Endothelial cell of umbilical vein (primary cell): Measurements from ENCODE around the gene MTA1. TPM values are rescaled to one million over a fixed set of nuclear protein-coding genes. Genes with fewer than 3 reads are reported as not detected.

Source experiments
- BruUV-seq: library from RNA; stranded (reverse); fragments of 400-500 nt; replicated peaks from 2 replicates; lab custom pipeline; 2021; lab: Mats Ljungman, UMichigan
- CTCF ChIA-PET: fragments of 300-600, 350-600 bp; sonication (Branson Sonifier 250); formaldehyde crosslinking; loops from one replicate; lab custom pipeline; 2021; ENCODE audit warnings: antibody characterized with exemption, inconsistent platforms; lab: Charles Lee
- POLR2A ChIA-PET: fragments of 300-600, 350-600 bp; sonication (Branson Sonifier 250); formaldehyde crosslinking; loops from one replicate; lab custom pipeline; 2021; ENCODE audit warnings: antibody characterized with exemption, inconsistent platforms; lab: Charles Lee
- DNase-seq: peaks from one replicate; pipeline ENCODE4 v3.0.0-alpha.2; 2011; ENCODE audit warnings: low read depth, low spot score
- FAIRE-seq: peaks from 2 replicates; lab custom pipeline; 2011; peaks lifted over from hg19 to GRCh38; lab: Jason Lieb, UNC
- H2AFZ ChIP-seq: 2 replicates; pipeline ENCODE4 v1.6.0; 2012; ENCODE audit warnings: low read depth, low read length, control low read depth, inconsistent platforms
- H3K27ac ChIP-seq: 2 replicates; pipeline ENCODE4 v1.5.1; 2011; ENCODE audit warnings: low read depth, mild to moderate bottlenecking, control low read depth, low read length, moderate library complexity; ENCODE audit not compliant: insufficient read depth
- H3K27me3 ChIP-seq, 2 experiments: 2 replicates each; pipeline versions ENCODE4 v1.6.0 to v1.6.1; 2011; ENCODE audit warnings: low read length in 2 of 2, mixed read lengths in 1 of 2; ENCODE audit not compliant: control insufficient read depth in 2 of 2, insufficient read depth in 2 of 2
- H3K36me3 ChIP-seq, 2 experiments: 2 replicates in 1 of 2; 3 replicates in 1 of 2; pipeline ENCODE4 v1.5.1; 2011; ENCODE audit warnings: low read length in 2 of 2, mild to moderate bottlenecking in 1 of 2, moderate library complexity in 1 of 2; ENCODE audit not compliant: control insufficient read depth in 2 of 2, insufficient read depth in 2 of 2; ENCODE audit errors: extremely low read depth in 1 of 2
- H3K4me1 ChIP-seq: 3 replicates; pipeline ENCODE4 v1.5.1; 2011; ENCODE audit warnings: mild to moderate bottlenecking, low read length; ENCODE audit not compliant: control insufficient read depth, insufficient read depth; ENCODE audit errors: extremely low read depth
- H3K4me2 ChIP-seq: 2 replicates; pipeline ENCODE4 v1.6.1; 2011; ENCODE audit warnings: low read length, control low read depth, mixed read lengths; ENCODE audit not compliant: insufficient read depth
- H3K4me3 ChIP-seq, 3 experiments: fragments of 200-600 bp in 1 of 3; sonication (generic), shearing (Covaris generic) in 1 of 3; replicated peaks in 1 of 3; 2 replicates each; pipeline ENCODE4 v1.5.1; 2011 to 2016; ENCODE audit warnings: control low read depth in 3 of 3, low read length in 3 of 3, mild to moderate bottlenecking in 2 of 3, inconsistent platforms in 1 of 3, low read depth in 1 of 3, moderate library complexity in 1 of 3; ENCODE audit not compliant: insufficient read depth in 1 of 3
- H3K79me2 ChIP-seq: 2 replicates; pipeline ENCODE4 v1.6.0; 2012; ENCODE audit warnings: low read length, inconsistent platforms; ENCODE audit not compliant: control insufficient read depth, insufficient read depth
- H3K9ac ChIP-seq: replicated peaks from 2 replicates; pipeline ENCODE3; 2011; ENCODE audit warnings: low read length, control low read depth; ENCODE audit not compliant: insufficient read depth; ENCODE audit errors: extremely low read depth
- H3K9me1 ChIP-seq: replicated peaks from 3 replicates; pipeline ENCODE4 v1.6.0; 2011; ENCODE audit warnings: mild to moderate bottlenecking, low read length; ENCODE audit not compliant: control insufficient read depth, insufficient read depth; ENCODE audit errors: extremely low read depth
- H3K9me3 ChIP-seq: replicated peaks from 2 replicates; pipeline ENCODE4 v1.5.1; 2012; ENCODE audit warnings: low read length, inconsistent platforms; ENCODE audit not compliant: control insufficient read depth, insufficient read depth
- H4K20me1 ChIP-seq: replicated peaks from 2 replicates; pipeline ENCODE3; 2011; ENCODE audit warnings: mild to moderate bottlenecking, low read length; ENCODE audit not compliant: control insufficient read depth, insufficient read depth; ENCODE audit errors: extremely low read depth
- CTCF ChIP-seq, 2 donors: IDR thresholded peaks; 1 replicate in 1 of 2; 2 replicates in 1 of 2; pipeline ENCODE4 v1.5.1; 2011; ENCODE audit warnings: low read length in 2 of 2, mild to moderate bottlenecking in 2 of 2, moderate library complexity in 2 of 2, control low read depth in 1 of 2, inconsistent platforms in 1 of 2, low read depth in 1 of 2; ENCODE audit not compliant: insufficient read depth in 1 of 2; ENCODE audit errors: extremely low read depth in 1 of 2
- EZH2 ChIP-seq: IDR thresholded peaks from 2 replicates; pipeline ENCODE4 v1.6.1; 2012; ENCODE audit warnings: borderline replicate concordance, low read depth, mild to moderate bottlenecking, moderate library complexity, low read length, inconsistent platforms; ENCODE audit not compliant: severe bottlenecking
- FOS ChIP-seq: IDR thresholded peaks from 2 replicates; pipeline ENCODE4 v1.6.1; 2011; ENCODE audit warnings: mild to moderate bottlenecking, low read length, moderate library complexity, borderline replicate concordance; ENCODE audit not compliant: insufficient read depth
- GATA2 ChIP-seq: IDR thresholded peaks from 2 replicates; pipeline ENCODE4 v1.7.0; 2011; ENCODE audit warnings: low read depth, mild to moderate bottlenecking, moderate library complexity, mixed read lengths, low read length; ENCODE audit not compliant: insufficient read length, insufficient read depth
- JUN ChIP-seq: IDR thresholded peaks from 2 replicates; pipeline ENCODE4 v1.6.1; 2011; ENCODE audit warnings: borderline replicate concordance, low read depth; ENCODE audit not compliant: insufficient read length, insufficient read depth
- MYC ChIP-seq: IDR thresholded peaks from one replicate; pipeline ENCODE4 v1.6.1; 2011; ENCODE audit warnings: mild to moderate bottlenecking, low read depth, low read length
- POLR2A ChIP-seq: IDR thresholded peaks from 2 replicates; pipeline ENCODE4 v1.6.1; 2012; ENCODE audit warnings: low read depth, mild to moderate bottlenecking, control low read depth, low read length
- POLR2AphosphoS5 ChIP-seq: IDR thresholded peaks from 2 replicates; pipeline ENCODE4 v1.6.1; 2012; ENCODE audit warnings: low read depth, mild to moderate bottlenecking, control low read depth, low read length, moderate library complexity; ENCODE audit not compliant: insufficient read depth
- dilution Hi-C: fragments of 300-500 bp; cut with MboI; formaldehyde crosslinking; loops from one replicate; pipeline ENCODE4 v1.15.0; 2019; ENCODE audit warnings: low sequenced_read_pairs; ENCODE audit not compliant: extremely low pct_ligation_motif_present
- intact Hi-C: fragments of 100-400 bp; cut with micrococcal nuclease; formaldehyde crosslinking; loops from one replicate; pipeline ENCODE4 v1.10.0; 2022
- polyA plus RNA-seq, 4 experiments: library from polyadenylated mRNA; depleted of rRNA in 3 of 4; stranded (reverse) in 3 of 4; unstranded in 1 of 4; fragments of >200 nt; gene quantifications; 2 replicates each; pipeline versions ENCODE4 v1.2.1 to v1.2.3, GENCODE V29; 2011 to 2012; ENCODE audit warnings: missing spikeins in 1 of 4
- total RNA-seq: library from RNA; stranded (reverse); gene quantifications from 2 replicates; pipeline ENCODE4 v1.2.3, GENCODE V29; 2021
- TF ChIP-seq, protein P1 (sequence below): IDR thresholded peaks from 2 replicates; pipeline ENCODE4 v1.6.1; 2011; ENCODE audit not compliant: insufficient read depth, insufficient read length

The MTA1 gene
- total and polyA plus RNA-seq, 2 donors (not counting 3 experiments of a cell fraction or from before 2014, with no cell fraction given), result 85.2 to 167 TPM

DNA sequence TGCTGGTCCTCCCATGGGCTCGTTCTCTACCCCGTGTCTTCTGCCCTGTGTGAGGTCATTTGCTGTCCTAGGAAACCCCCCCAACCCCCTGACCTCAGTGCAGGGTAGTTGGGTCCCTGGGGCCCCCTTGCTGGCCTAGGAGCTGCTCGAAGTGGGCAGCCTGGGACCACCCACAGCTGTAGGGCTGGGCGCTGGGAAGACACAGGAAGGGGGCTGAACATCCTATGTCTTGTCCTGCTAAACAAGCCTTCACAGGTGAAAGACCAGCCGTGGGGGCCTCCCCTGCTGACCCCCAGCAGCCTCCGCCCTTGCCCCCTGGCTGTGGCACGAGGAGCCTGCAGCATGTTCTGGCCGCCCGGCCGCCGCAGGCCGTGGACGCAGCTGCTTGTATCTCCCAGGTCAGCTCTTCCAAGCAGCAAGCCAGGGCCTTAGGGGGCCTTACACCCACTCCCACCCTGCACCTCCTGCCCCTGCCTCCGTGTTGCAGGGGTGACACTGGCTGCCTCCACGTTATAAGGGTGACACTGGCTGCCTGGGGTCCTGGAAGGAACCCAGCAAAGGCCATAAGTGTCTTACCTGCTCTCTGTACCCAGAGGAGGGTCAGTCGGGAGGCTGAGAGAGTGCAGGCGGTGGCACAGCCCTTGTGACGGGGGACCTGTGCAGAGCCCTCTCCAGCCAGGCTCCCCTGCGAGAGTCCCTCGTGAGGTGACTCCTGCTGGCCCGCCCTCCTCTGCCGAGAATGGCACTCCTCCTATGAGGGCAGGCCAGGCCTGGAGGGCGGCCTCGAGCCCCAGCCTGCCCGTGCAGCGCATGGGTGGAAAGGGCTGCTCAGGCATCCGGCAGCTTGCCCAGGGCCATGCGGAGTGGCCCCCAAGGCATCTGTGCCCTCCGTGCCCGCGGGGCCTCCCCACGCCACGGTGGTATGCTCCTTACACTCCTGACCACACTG lies 32.8 kb upstream of the MTA1 start:
- Histone ChIP-seq H3K4me3 (no peak overlapping the region), H3K4me1 (no peaks in the 10 kb centered on the region), H3K27ac (no peak overlapping the region), H3K27me3 (no peaks in the 10 kb centered on the region), H3K36me3 (peaks cover 0 to 8% of the 10 kb centered on the region in 2 experiments), H4K20me1 (no peaks in the 10 kb centered on the region), H3K9me1 (no peaks in the 10 kb centered on the region), H3K4me2 (no peak overlapping the region), H3K79me2 (no peaks in the 10 kb centered on the region), H3K9me3 (no peaks in the 10 kb centered on the region), H2AFZ (no peak overlapping the region), H3K9ac (no peak overlapping the region)
- dilution Hi-C loops (no loop called here), intact Hi-C loops (no loop called here)
- TF ChIP-seq MYC (no peak), GATA2 (no peak), EZH2 (no peak), CTCF (IDR thresholded peaks at IDR 0.05; ENCODE audit: extremely low read depth in 1 of 2, insufficient read depth in 1 of 2, low read depth in 1 of 2, low read length in 2 of 2) (no peak), JUN (no peak), POLR2AphosphoS5 (no peak), FOS (no peak), POLR2A (no peak)
- TF ChIP-seq, protein P1, sequence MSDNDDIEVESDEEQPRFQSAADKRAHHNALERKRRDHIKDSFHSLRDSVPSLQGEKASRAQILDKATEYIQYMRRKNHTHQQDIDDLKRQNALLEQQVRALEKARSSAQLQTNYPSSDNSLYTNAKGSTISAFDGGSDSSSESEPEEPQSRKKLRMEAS, result no peak
- BruUV-seq, result no TSS peak
- ChIA-PET POLR2A (no interaction called here), CTCF (no interaction called here)
- DNase-seq, result no peak
- no peak for FAIRE-seq
